A549 (cell line): ENCODE measurements around the gene HLCS.

Experiments
- FOSL2 ChIP-seq, 2 experiments: fragments of 450-650 bp in 1 of 2; fragments of >200 bp in 1 of 2; sonication (Bioruptor Twin) in 1 of 2; formaldehyde crosslinking; IDR thresholded peaks; 2 replicates each; pipeline versions ENCODE4 v1.5.0 to v1.6.1; 2016 to 2020; ENCODE audit warnings: mild to moderate bottlenecking in 1 of 2, moderate library complexity in 1 of 2
- HEYL ChIP-seq: fragments of 250-450 bp; sonication (Bioruptor Pico); IDR thresholded peaks from 2 replicates; pipeline ENCODE4 v1.8.0; 2021; ENCODE audit warnings: mild to moderate bottlenecking, moderate library complexity
- JUN ChIP-seq, 2 experiments: fragments of >200 bp; sonication (Bioruptor Twin); formaldehyde crosslinking; IDR thresholded peaks; 2 replicates in 1 of 2; 3 replicates in 1 of 2; pipeline ENCODE4 v1.6.1; 2016 to 2017
- MAFK ChIP-seq: fragments of 450-650 bp; IDR thresholded peaks from 2 replicates; pipeline ENCODE4 v1.6.1; 2014; ENCODE audit not compliant: partially characterized antibody
- POLR2AphosphoS2 ChIP-seq: conservative IDR thresholded peaks from 2 replicates; pipeline ENCODE4 v1.6.1; 2012; ENCODE audit warnings: low read length, improper control_type of control experiment, inconsistent platforms
- RAD21 ChIP-seq, 2 experiments: fragments of >200 bp in 1 of 2; sonication (Bioruptor Twin) in 1 of 2; formaldehyde crosslinking in 1 of 2; IDR thresholded peaks in 1 of 2; conservative IDR thresholded peaks in 1 of 2; 2 replicates in 1 of 2; 3 replicates in 1 of 2; pipeline ENCODE4 v1.6.1; 2012 to 2018; ENCODE audit warnings: inconsistent platforms in 1 of 2
- RFX5 ChIP-seq: fragments of 450-650 bp; IDR thresholded peaks from 2 replicates; pipeline ENCODE4 v1.7.1; 2014; ENCODE audit warnings: antibody characterized with exemption, mild to moderate bottlenecking, moderate library complexity
- SMC3 ChIP-seq: fragments of >200 bp; sonication (Bioruptor Twin); formaldehyde crosslinking; IDR thresholded peaks from 3 replicates; pipeline ENCODE4 v1.6.1; 2018; ENCODE audit warnings: inconsistent platforms
- TP53 ChIP-seq: fragments of 250-450 bp; sonication (Bioruptor Pico); IDR thresholded peaks from 2 replicates; pipeline ENCODE4 v1.5.0; 2021; ENCODE audit warnings: mild to moderate bottlenecking, moderate library complexity
- ZNF302 ChIP-seq: fragments of 250-450 bp; sonication (Bioruptor Pico); IDR thresholded peaks from 2 replicates; pipeline ENCODE4 v1.9.0; 2021; ENCODE audit warnings: inconsistent platforms, mild to moderate bottlenecking, moderate library complexity
- TF ChIP-seq, protein P1 (sequence below): fragments of >200 bp; sonication (Bioruptor Twin); formaldehyde crosslinking; IDR thresholded peaks from 3 replicates; pipeline ENCODE4 v1.6.1; 2016
- TF ChIP-seq, protein P2 (sequence below): IDR thresholded peaks from 2 replicates; pipeline ENCODE4 v1.6.1; 2012; ENCODE audit warnings: low read depth, borderline replicate concordance
- TF ChIP-seq, protein P3 (sequence below): fragments of >200 bp; sonication (Bioruptor Twin); formaldehyde crosslinking; IDR thresholded peaks from 3 replicates; pipeline ENCODE4 v1.5.1; 2016
- TF ChIP-seq, protein P4 (sequence below): IDR thresholded peaks from 2 replicates; pipeline ENCODE4 v1.6.1; 2012

DNA sequence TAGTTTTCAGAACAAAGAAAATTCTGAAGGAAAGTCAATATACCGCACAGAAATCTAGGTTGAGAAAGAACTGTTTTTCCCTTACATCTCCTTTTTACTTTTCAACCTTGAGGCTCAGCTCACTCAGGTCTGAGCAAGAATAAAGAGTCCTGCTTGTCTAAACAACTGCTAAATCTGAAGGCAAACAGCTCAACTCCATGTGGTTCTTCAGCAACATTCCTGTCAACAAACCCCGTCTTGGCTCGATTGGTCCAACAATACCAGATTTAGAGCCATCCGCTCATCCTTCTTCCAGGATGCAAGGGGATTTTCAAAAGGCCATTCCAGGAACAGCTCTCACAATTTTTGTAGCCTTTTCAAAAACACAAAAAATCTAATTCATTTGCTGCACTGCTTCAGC lies 119.8 kb downstream of the HLCS start:
- TF ChIP-seq MAFK (no peak), TP53 (CRISPR knock-in tag) (no peak), ZNF302 (CRISPR knock-in tag) (no peak), JUN (IDR thresholded peaks at IDR 0.05) (no peak), FOSL2 (IDR thresholded peaks at IDR 0.05) (no peak), FOSL2 (CRISPR knock-in tag; IDR thresholded peaks at IDR 0.05) (no peak), HEYL (CRISPR knock-in tag) (no peak), POLR2AphosphoS2 (no peak), RAD21 (conservative IDR thresholded peaks at IDR 0.05 in 1 of 2, IDR thresholded peaks at IDR 0.05 in 1 of 2) (no peak), SMC3 (no peak), RFX5 (no peak)
- TF ChIP-seq, protein P1, sequence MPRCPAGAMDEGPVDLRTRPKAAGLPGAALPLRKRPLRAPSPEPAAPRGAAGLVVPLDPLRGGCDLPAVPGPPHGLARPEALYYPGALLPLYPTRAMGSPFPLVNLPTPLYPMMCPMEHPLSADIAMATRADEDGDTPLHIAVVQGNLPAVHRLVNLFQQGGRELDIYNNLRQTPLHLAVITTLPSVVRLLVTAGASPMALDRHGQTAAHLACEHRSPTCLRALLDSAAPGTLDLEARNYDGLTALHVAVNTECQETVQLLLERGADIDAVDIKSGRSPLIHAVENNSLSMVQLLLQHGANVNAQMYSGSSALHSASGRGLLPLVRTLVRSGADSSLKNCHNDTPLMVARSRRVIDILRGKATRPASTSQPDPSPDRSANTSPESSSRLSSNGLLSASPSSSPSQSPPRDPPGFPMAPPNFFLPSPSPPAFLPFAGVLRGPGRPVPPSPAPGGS: no peak
- TF ChIP-seq, protein P2, sequence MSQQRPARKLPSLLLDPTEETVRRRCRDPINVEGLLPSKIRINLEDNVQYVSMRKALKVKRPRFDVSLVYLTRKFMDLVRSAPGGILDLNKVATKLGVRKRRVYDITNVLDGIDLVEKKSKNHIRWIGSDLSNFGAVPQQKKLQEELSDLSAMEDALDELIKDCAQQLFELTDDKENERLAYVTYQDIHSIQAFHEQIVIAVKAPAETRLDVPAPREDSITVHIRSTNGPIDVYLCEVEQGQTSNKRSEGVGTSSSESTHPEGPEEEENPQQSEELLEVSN: no peak
- TF ChIP-seq, protein P3, sequence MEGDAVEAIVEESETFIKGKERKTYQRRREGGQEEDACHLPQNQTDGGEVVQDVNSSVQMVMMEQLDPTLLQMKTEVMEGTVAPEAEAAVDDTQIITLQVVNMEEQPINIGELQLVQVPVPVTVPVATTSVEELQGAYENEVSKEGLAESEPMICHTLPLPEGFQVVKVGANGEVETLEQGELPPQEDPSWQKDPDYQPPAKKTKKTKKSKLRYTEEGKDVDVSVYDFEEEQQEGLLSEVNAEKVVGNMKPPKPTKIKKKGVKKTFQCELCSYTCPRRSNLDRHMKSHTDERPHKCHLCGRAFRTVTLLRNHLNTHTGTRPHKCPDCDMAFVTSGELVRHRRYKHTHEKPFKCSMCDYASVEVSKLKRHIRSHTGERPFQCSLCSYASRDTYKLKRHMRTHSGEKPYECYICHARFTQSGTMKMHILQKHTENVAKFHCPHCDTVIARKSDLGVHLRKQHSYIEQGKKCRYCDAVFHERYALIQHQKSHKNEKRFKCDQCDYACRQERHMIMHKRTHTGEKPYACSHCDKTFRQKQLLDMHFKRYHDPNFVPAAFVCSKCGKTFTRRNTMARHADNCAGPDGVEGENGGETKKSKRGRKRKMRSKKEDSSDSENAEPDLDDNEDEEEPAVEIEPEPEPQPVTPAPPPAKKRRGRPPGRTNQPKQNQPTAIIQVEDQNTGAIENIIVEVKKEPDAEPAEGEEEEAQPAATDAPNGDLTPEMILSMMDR: no peak
- TF ChIP-seq, protein P4, sequence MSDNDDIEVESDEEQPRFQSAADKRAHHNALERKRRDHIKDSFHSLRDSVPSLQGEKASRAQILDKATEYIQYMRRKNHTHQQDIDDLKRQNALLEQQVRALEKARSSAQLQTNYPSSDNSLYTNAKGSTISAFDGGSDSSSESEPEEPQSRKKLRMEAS: no peak
